Smooth muscle cell (in vitro differentiated cells): Measurements from ENCODE around the gene TMEM80. TPM values are rescaled to one million over a fixed set of nuclear protein-coding genes. Genes with fewer than 3 reads are reported as not detected.
"Not testable (repeated sequence)": the region's sequence is repeated elsewhere in the genome, so short reads cannot be mapped to it uniquely, and the experiment has no call there.

ENCODE experiments used
- DNase-seq: peaks from one replicate; lab custom pipeline; 2025; ENCODE audit not compliant: unreplicated experiment; lab: John Stamatoyannopoulos, UW
- H2AFZ ChIP-seq: fragments of 200-600 bp; sonication (generic); 2 replicates; pipeline ENCODE4 v1.6.0; 2016; ENCODE audit warnings: antibody characterized with exemption, low read depth, mild to moderate bottlenecking
- H3F3A ChIP-seq: fragments of 200-600 bp; sonication (generic); 2 replicates; pipeline ENCODE4 v1.6.0; 2017; ENCODE audit warnings: antibody characterized with exemption, low read depth
- H3K27ac ChIP-seq: fragments of 200-600 bp; sonication (generic); 2 replicates; pipeline ENCODE4 v1.5.1; 2016; ENCODE audit warnings: low read depth, mild to moderate bottlenecking
- H3K27me3 ChIP-seq: fragments of 200-600 bp; sonication (generic); 2 replicates; pipeline ENCODE4 v1.6.1; 2016; ENCODE audit warnings: low read depth, mild to moderate bottlenecking
- H3K36me3 ChIP-seq: fragments of 200-600 bp; sonication (generic); 2 replicates; pipeline ENCODE4 v1.5.1; 2016; ENCODE audit warnings: low read depth
- H3K4me1 ChIP-seq: fragments of 200-600 bp; sonication (generic); 2 replicates; pipeline ENCODE4 v1.5.1; 2016; ENCODE audit warnings: low read depth
- H3K4me2 ChIP-seq: fragments of 200-600 bp; sonication (generic); 2 replicates; pipeline ENCODE4 v1.6.0; 2016; ENCODE audit warnings: mild to moderate bottlenecking
- H3K4me3 ChIP-seq: fragments of 200-600 bp; sonication (generic); 2 replicates; pipeline ENCODE4 v1.5.1; 2016; ENCODE audit warnings: mild to moderate bottlenecking
- H3K79me2 ChIP-seq: fragments of 200-600 bp; sonication (generic); 2 replicates; pipeline ENCODE4 v1.6.0; 2016; ENCODE audit warnings: low read depth, mild to moderate bottlenecking
- H3K9ac ChIP-seq: fragments of 200-600 bp; sonication (generic); 2 replicates; pipeline ENCODE4 v1.6.0; 2016; ENCODE audit warnings: low read depth
- H3K9me3 ChIP-seq: fragments of 200-600 bp; sonication (generic); replicated peaks from 2 replicates; pipeline ENCODE4 v1.5.1; 2016; ENCODE audit warnings: low read depth
- H4K20me1 ChIP-seq: fragments of 200-600 bp; sonication (generic); 2 replicates; pipeline ENCODE4 v1.6.0; 2016; ENCODE audit warnings: low read depth
- CTCF ChIP-seq: fragments of 200-600 bp; sonication (generic); IDR thresholded peaks from 2 replicates; pipeline ENCODE4 v1.5.1; 2017; ENCODE audit warnings: borderline replicate concordance, mild to moderate bottlenecking, antibody characterized with exemption; ENCODE audit not compliant: insufficient read depth, poor library complexity, severe bottlenecking
- WGBS: methylation state at CpG from one replicate; pipeline ENCODE4 v1.1.7; 2016; ENCODE audit warnings: low lambda C conversion rate; 5-methylcytosine and 5-hydroxymethylcytosine counted together
- polyA plus RNA-seq: library from polyadenylated mRNA; unstranded; fragments of >200 nt; fragmentation: Nextera tagmentation; extraction: Ambion mirVana; gene quantifications from 2 replicates; pipeline ENCODE4 v1.2.1, GENCODE V29; 2016
- total RNA-seq: library from RNA; depleted of rRNA; stranded (reverse); fragments of >200 nt; gene quantifications from 2 replicates; pipeline ENCODE4 v1.2.3, GENCODE V29; 2014

The TMEM80 gene
- total and polyA plus RNA-seq, 2 experiments from 2014 or later: 5.5 to 14.3 TPM

- 93% methylated on average over 15 of the region's 15 CpGs for WGBS
- Histone ChIP-seq H2AFZ (no peak overlapping the region), H3K27me3 (peaks cover 21% of the 10 kb centered on the region), H3K27ac (no peak overlapping the region), H3K4me2 (no peak overlapping the region), H4K20me1 (no peaks in the 10 kb centered on the region), H3F3A (no peaks in the 10 kb centered on the region), H3K4me1 (peaks cover 10% of the 10 kb centered on the region), H3K9ac (no peak overlapping the region), H3K9me3 (no peaks in the 10 kb centered on the region), H3K79me2 (no peaks in the 10 kb centered on the region), H3K36me3 (no peaks in the 10 kb centered on the region), H3K4me3 (no peak overlapping the region)
- DNase-seq: no peak
- TF ChIP-seq CTCF: no peak
Observed at GRCh38 chr11:728901-729491, 33.4 kb downstream of the TMEM80 start.

- Histone ChIP-seq H2AFZ (no peak overlapping the region), H3K4me3 (no peak overlapping the region), H3K4me1 (peaks cover 10% of the 10 kb centered on the region), H3F3A (no peaks in the 10 kb centered on the region), H3K36me3 (no peaks in the 10 kb centered on the region), H3K4me2 (no peak overlapping the region), H3K9ac (no peak overlapping the region), H3K79me2 (no peaks in the 10 kb centered on the region), H3K27me3 (peaks cover 21% of the 10 kb centered on the region), H3K27ac (no peak overlapping the region), H4K20me1 (no peaks in the 10 kb centered on the region), H3K9me3 (no peaks in the 10 kb centered on the region)
- no peak for TF ChIP-seq CTCF
- WGBS: 85% methylated on average over 16 of the region's 17 CpGs
- DNase-seq: no peak
Observed at GRCh38 chr11:729492-730074, 34.0 kb downstream of the TMEM80 start.

DNA sequence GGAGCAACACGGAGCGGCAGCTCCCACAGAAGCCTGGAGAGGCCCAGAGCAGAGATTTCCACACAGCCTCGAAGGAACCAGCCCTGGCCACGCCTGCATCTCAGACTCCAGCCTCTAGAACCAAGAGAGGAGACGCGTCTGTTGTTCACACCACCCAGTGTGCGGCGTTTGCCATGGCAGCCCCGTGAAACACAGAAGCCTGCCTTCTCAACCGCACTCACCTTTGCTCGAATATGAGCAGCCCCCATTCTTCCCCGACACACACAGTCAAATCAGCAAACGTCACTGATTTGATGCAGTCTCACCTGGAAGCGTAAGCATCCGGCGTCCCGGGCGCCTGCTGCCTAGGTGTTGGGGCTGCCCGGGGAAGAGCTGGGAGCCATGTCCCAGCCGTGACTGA is 37.5 kb downstream of the TMEM80 start:
- Histone ChIP-seq H3K9ac (no peak overlapping the region), H3F3A (no peaks in the 10 kb centered on the region), H3K4me3 (no peak overlapping the region), H3K4me1 (no peaks in the 10 kb centered on the region), H3K27me3 (no peaks in the 10 kb centered on the region), H4K20me1 (no peaks in the 10 kb centered on the region), H3K27ac (no peak overlapping the region), H3K79me2 (no peaks in the 10 kb centered on the region), H3K4me2 (no peak overlapping the region), H2AFZ (no peak overlapping the region), H3K36me3 (no peaks in the 10 kb centered on the region), H3K9me3 (no peaks in the 10 kb centered on the region)
- WGBS: 91% methylated on average over 20 of the region's 20 CpGs
- TF ChIP-seq CTCF: no peak
- no peak for DNase-seq

GRCh38 chr11:734541-734940 is 38.9 kb downstream of the TMEM80 start:
- not testable (repeated sequence) for H3K9me3 ChIP-seq, H2AFZ ChIP-seq, H3K4me1 ChIP-seq, DNase-seq, H3K4me2 ChIP-seq, H3K27me3 ChIP-seq, H3K4me3 ChIP-seq, H3K79me2 ChIP-seq, H3K9ac ChIP-seq, H3K27ac ChIP-seq, H3K36me3 ChIP-seq, H4K20me1 ChIP-seq, H3F3A ChIP-seq
- WGBS: 97% methylated on average over 26 of the region's 26 CpGs
